K562 (cell line): ENCODE measurements around the gene DRAXIN. TPM values are rescaled to one million over a fixed set of nuclear protein-coding genes. Genes with fewer than 3 reads are reported as not detected.

Source experiments
- BHLHE40 ChIP-seq: IDR thresholded peaks from 2 replicates; pipeline ENCODE4 v1.6.1; 2011; ENCODE audit warnings: low read length, improper control_type of control experiment
- COPS2 ChIP-seq: fragments of 450-650 bp; conservative IDR thresholded peaks from 2 replicates; pipeline ENCODE4 v1.6.1; 2016; ENCODE audit warnings: mild to moderate bottlenecking, moderate library complexity
- MITF ChIP-seq: IDR thresholded peaks from 2 replicates; pipeline ENCODE4 v1.6.1; 2014; ENCODE audit warnings: antibody characterized with exemption
- NKRF ChIP-seq: fragments of 450-650 bp; IDR thresholded peaks from 2 replicates; pipeline ENCODE4 v1.6.1; 2016; ENCODE audit warnings: borderline replicate concordance
- NR1H2 ChIP-seq: sonication (generic); formaldehyde crosslinking; IDR thresholded peaks from 2 replicates; pipeline ENCODE4 v1.4.0; 2020; ENCODE audit warnings: mild to moderate bottlenecking, missing genetic modification reagents
- NUFIP1 ChIP-seq: fragments of 450-650 bp; IDR thresholded peaks from 2 replicates; pipeline ENCODE4 v1.6.1; 2018; ENCODE audit not compliant: partially characterized antibody
- PBX2 ChIP-seq, 2 experiments: IDR thresholded peaks in 1 of 2; conservative IDR thresholded peaks in 1 of 2; 2 replicates each; pipeline ENCODE4 v1.6.1; 2016; ENCODE audit warnings: low read depth in 2 of 2, mild to moderate bottlenecking in 1 of 2, missing compliant biosample characterization in 1 of 2, missing genetic modification characterization in 1 of 2, moderate library complexity in 1 of 2
- PML ChIP-seq: IDR thresholded peaks from 2 replicates; pipeline ENCODE4 v1.6.1; 2012; ENCODE audit warnings: low read length, inconsistent platforms
- RNF219 ChIP-seq: fragments of 250-450 bp; sonication (Bioruptor Pico); IDR thresholded peaks from 2 replicates; pipeline ENCODE4 v1.5.0; 2022; ENCODE audit warnings: mild to moderate bottlenecking
- STAG1 ChIP-seq: sonication (generic); formaldehyde crosslinking; IDR thresholded peaks from 2 replicates; pipeline ENCODE4 v1.5.0; 2020; ENCODE audit warnings: missing genetic modification reagents, borderline replicate concordance
- TEAD2 ChIP-seq: fragments of 450-650 bp; IDR thresholded peaks from 2 replicates; pipeline ENCODE4 v1.6.1; 2016; ENCODE audit warnings: missing genetic modification characterization, control low read depth, missing compliant biosample characterization
- USF2 ChIP-seq: sonication (generic); formaldehyde crosslinking; IDR thresholded peaks from 2 replicates; pipeline ENCODE4 v1.5.0; 2020; ENCODE audit warnings: missing genetic modification reagents
- ZBTB34 ChIP-seq: fragments of 250-450 bp; sonication (Bioruptor Pico); IDR thresholded peaks from 2 replicates; pipeline ENCODE4 v1.8.0; 2021; ENCODE audit warnings: mild to moderate bottlenecking, moderate library complexity
- ZNF23 ChIP-seq: fragments of 250-450 bp; sonication (Bioruptor Pico); IDR thresholded peaks from 2 replicates; pipeline ENCODE4 v1.4.0; 2020; ENCODE audit warnings: mild to moderate bottlenecking
- ZNF511 ChIP-seq: sonication (generic); formaldehyde crosslinking; IDR thresholded peaks from 2 replicates; pipeline ENCODE4 v1.8.0; 2022; ENCODE audit warnings: mild to moderate bottlenecking, missing genetic modification reagents
- polyA plus RNA-seq, 8 experiments: library from polyadenylated mRNA; depleted of rRNA in 4 of 8; stranded (reverse) in 5 of 8; unstranded in 3 of 8; fragments of >200 nt; fragmentation: Nextera tagmentation in 2 of 8; fragmentation: Illumina TruSeq in 1 of 8; extraction: Ambion mirVana in 2 of 8; extraction: Trizol in 1 of 8; gene quantifications; 2 replicates each; pipeline versions ENCODE4 v1.2.1 to v1.2.3, GENCODE V29; 2011 to 2014; ENCODE audit warnings: inconsistent platforms in 1 of 8, missing spikeins in 1 of 8
- total RNA-seq, 7 experiments: library from RNA; depleted of rRNA in 6 of 7; stranded (reverse); fragments of >200 nt in 6 of 7; fragmentation: Illumina TruSeq in 2 of 7; extraction: Trizol in 2 of 7; gene quantifications; 2 replicates each; pipeline versions ENCODE4 v1.2.1 to v1.2.3, GENCODE V29; 2011 to 2021; ENCODE audit warnings: low replicate concordance in 1 of 7

DRAXIN gene
- total and polyA plus RNA-seq, 9 of the 15 experiments (the other 6 are each of a cell fraction or from before 2014, with no cell fraction given), result 0.01 to 0.04 (median 0.01) TPM; not detected in 6

- TF ChIP-seq NUFIP1 (no peak), USF2 (0 out of 2 replicates have a peak, but pooled peaks have one; percentile 18), BHLHE40 (no peak), PML (no peak), RNF219 (CRISPR knock-in tag) (no peak), PBX2 (CRISPR knock-in tag; IDR thresholded peaks at IDR 0.05; ENCODE audit: low read depth) (no peak), PBX2 (tag; conservative IDR thresholded peaks at IDR 0.05; ENCODE audit: low read depth) (peak; percentile 79), COPS2 (no peak), ZNF23 (CRISPR knock-in tag) (no peak), TEAD2 (tag) (no peak), STAG1 (CRISPR knock-in tag) (no peak), ZBTB34 (CRISPR knock-in tag) (no peak), MITF (no peak), NR1H2 (no peak), ZNF511 (CRISPR knock-in tag) (no peak), NKRF (no peak)
These were observed 45.5 kb downstream of the DRAXIN start (continued) for GRCh38 chr1:11736746-11737639.
